ENCODE data around the gene GNG13. TPM values are rescaled to one million over a fixed set of nuclear protein-coding genes. Genes with fewer than 3 reads are reported as not detected.

GNG13 gene
- total RNA-seq, 1 donor from 2014 or later: not detected

DNA sequence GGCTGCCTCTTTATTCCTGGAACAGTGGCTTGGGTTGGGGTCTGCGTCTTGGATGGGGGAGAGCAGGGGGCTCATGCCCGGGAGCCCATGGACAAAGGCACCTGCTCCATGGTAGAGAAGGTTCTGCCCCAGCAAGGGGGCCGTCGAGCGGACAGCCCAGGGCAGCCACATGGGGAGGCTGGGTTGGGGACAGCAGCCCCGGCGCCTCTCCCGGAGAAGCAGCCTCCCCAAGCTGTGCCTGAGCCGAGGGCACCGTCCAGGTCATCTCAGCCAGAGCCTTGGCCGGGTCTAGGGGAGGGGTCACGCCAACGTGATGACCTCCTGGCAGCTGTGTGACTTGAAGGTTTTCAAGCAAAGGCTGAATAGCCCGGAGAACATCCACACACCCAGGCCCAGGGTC lies 32.9 kb upstream of the GNG13 start:
- Histone ChIP-seq H3K27ac (no peak overlapping the region), H3K36me3 (no peaks in the 10 kb centered on the region), H3K9me3 (peaks cover 7% of the 10 kb centered on the region), H3K4me3 (no peak overlapping the region), H3K27me3 (no peaks in the 10 kb centered on the region), H3K4me1 (no peaks in the 10 kb centered on the region)
- intact Hi-C loops (cut with DNase I): no loop called here
- DNase-seq: no peak
- no peak for ATAC-seq
- TF ChIP-seq, protein P1, sequence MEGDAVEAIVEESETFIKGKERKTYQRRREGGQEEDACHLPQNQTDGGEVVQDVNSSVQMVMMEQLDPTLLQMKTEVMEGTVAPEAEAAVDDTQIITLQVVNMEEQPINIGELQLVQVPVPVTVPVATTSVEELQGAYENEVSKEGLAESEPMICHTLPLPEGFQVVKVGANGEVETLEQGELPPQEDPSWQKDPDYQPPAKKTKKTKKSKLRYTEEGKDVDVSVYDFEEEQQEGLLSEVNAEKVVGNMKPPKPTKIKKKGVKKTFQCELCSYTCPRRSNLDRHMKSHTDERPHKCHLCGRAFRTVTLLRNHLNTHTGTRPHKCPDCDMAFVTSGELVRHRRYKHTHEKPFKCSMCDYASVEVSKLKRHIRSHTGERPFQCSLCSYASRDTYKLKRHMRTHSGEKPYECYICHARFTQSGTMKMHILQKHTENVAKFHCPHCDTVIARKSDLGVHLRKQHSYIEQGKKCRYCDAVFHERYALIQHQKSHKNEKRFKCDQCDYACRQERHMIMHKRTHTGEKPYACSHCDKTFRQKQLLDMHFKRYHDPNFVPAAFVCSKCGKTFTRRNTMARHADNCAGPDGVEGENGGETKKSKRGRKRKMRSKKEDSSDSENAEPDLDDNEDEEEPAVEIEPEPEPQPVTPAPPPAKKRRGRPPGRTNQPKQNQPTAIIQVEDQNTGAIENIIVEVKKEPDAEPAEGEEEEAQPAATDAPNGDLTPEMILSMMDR (IDR thresholded peaks at IDR 0.05): no peak

DNA sequence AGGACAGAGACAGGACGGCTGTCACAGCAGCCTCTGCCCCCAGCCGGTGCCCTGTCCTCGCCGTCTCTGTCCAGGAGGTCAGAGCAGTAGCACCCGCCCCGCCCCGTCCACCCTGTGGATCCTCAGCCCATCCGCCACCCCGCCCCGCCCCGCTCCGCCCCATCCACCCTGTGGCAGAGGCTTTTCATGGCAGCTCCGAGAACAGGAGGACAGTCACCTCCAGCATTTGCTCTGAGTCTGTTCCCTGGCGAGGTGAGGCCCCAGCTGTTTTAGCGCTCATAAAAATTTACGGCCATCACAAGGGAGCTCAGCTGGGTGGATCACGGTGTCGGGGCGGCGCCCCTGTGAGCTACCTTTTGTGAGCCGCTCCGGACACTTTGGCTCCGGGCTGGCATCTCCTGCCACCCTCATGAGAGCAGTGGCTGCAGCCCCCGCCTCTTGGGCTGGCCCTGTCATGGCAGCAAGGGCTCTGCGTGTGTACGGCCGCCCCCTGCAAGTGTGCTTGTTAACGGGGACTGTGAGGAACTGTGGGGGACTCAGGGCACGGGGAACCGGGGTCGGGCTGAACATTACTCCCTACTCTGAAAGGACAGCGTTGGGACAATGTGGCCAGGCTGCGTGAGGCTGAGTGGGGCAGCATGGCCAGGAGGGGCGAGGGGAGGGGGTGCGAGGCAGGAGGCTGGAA lies 32.3 kb upstream of the GNG13 start:
- ATAC-seq (no peak), DNase-seq (no peak)
- intact Hi-C loops (cut with DNase I): no loop called here
- H3K27me3 ChIP-seq: no peaks in the 10 kb centered on the region
- no peaks in the 10 kb centered on the region for H3K36me3 ChIP-seq
- H3K4me3 ChIP-seq: no peak overlapping the region
- H3K9me3 ChIP-seq: peaks cover 7% of the 10 kb centered on the region
- TF ChIP-seq, protein P1 (IDR thresholded peaks at IDR 0.05): no peak
- H3K4me1 ChIP-seq: no peaks in the 10 kb centered on the region
- no peak overlapping the region for H3K27ac ChIP-seq

DNA sequence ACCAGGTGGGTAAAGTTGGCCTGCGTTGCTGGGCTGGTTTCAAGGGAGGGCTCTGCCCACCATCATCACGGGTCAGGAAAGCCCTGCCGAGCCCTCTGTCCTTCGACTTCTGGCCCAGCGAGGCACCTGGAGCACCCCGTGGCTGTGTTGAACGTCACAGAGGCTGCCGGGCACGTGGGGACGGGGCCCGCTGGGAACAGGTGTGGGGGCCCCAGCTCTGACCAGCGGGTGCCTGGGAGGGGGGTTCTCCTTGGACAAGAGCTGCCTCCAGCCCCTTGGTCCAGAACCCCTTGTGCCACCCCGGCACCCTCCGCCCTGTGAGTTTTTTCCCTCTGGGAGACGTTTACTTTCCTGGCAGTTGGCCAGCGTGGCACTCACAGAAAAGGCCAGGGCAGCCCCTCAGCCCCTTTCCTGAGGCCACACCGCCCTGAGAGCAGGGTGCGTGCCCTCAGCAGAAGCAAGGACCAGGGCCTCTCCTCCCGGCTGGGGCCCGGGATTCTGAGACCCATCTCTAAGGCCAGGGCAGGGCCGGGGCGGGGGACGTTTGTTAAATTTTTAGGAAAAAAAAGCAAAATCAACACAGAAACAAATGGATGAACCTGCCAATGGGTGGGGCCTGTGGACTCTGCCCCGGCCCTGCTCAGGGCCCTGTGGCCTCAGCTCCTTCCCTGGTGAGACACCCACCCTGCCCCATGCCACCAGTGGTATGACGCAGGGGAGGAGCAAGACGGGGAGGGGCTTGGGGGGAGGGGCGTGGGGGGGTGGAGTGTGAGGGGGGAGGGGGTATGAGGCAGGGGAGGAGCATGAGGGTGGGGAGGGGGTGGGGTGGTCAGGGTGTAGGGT lies 31.3 kb upstream of the GNG13 start:
- no peak for ATAC-seq
- peaks cover 3% of the 10 kb centered on the region for H3K9me3 ChIP-seq
- no peak for DNase-seq
- H3K27ac ChIP-seq: no peak overlapping the region
- no peak overlapping the region for H3K4me3 ChIP-seq
- H3K36me3 ChIP-seq: no peaks in the 10 kb centered on the region
- intact Hi-C loops (cut with DNase I): no loop called here
- TF ChIP-seq, protein P1 (IDR thresholded peaks at IDR 0.05): no peak
- no peaks in the 10 kb centered on the region for H3K4me1 ChIP-seq
- H3K27me3 ChIP-seq: no peaks in the 10 kb centered on the region

DNA sequence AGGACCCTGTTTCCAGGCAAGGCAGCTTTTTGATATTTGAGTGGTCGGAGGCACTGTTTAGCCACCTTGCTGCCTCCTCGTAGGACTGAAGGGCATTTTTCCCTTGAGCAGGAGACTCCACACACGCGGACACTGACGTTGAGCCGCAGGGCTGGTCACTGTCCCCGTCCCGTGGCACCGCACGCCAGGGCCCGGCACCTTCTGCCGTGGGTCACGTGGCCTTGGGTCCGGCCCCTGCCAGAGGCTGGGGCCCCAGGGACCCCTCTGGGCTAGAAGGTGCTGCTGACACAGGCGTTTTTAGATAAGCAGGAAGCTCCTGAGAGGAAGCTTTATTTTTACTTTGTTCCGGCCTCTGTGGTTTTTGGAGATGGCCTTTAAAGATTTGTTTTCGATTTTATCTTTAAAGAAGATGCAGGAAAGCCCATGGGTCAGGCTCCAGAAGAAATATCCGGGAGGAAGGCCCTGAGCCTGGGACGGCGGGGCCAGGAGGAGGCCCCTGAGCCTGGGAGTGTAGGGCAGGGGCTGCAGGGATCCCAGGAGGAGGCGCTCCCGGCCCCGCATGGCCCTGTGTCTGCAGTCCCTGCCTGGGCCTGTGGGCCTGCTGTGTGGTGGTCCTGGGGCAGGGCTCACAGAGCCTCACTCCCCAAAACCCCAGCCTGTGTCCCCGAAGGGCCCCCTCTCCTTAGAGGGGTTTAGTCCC lies 30.5 kb upstream of the GNG13 start:
- no peak overlapping the region for H3K27ac ChIP-seq
- ATAC-seq: no peak
- H3K36me3 ChIP-seq: no peaks in the 10 kb centered on the region
- intact Hi-C loops (cut with DNase I): no loop called here
- H3K9me3 ChIP-seq: no peaks in the 10 kb centered on the region
- no peak for DNase-seq
- H3K27me3 ChIP-seq: no peaks in the 10 kb centered on the region
- H3K4me3 ChIP-seq: no peak overlapping the region
- TF ChIP-seq, protein P1 (IDR thresholded peaks at IDR 0.05): no peak
- no peaks in the 10 kb centered on the region for H3K4me1 ChIP-seq

DNA sequence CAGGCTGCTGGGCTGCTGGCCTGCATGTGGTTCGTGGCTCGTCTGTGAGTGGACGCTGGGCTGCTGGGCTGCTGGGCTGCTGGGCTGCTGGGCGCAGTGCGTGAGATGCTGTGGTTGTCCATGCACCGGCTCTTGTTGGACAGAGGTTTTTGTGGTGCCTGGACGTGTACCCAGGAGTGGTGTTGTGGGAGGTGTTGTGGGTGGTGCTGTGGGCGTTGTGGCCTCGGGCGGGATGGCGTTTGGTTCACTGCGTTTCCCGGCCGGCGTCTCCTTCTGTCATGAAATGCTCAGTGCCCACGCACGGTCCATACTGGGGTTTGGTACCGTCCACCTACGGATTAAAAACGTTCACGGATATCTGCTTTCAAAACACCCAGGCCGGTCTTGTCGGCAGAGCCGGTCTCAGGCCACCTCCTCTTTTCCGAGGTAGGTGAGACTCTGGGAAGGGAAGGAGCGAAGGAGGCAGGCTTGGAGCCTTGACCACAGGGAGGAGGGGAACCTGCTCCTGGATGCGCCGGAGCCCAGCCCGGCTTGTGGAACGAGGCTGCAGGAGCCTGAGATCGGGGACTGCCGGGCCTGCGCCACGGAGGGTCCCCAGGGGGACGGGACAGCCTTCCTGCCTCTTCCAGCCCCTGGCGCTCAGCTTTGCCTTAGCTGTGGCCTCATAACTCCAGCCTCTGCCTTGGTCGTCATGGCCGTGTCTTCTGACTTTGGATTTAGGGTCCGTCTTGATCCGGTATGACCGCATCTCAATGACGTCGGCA lies 29.8 kb upstream of the GNG13 start:
- intact Hi-C loops (cut with DNase I): no loop called here
- H3K9me3 ChIP-seq: no peaks in the 10 kb centered on the region
- H3K27me3 ChIP-seq: no peaks in the 10 kb centered on the region
- TF ChIP-seq, protein P1 (IDR thresholded peaks at IDR 0.05): no peak
- DNase-seq: no peak
- no peak overlapping the region for H3K27ac ChIP-seq
- no peak overlapping the region for H3K4me3 ChIP-seq
- H3K4me1 ChIP-seq: no peaks in the 10 kb centered on the region
- no peaks in the 10 kb centered on the region for H3K36me3 ChIP-seq
- ATAC-seq: no peak
